Measurements from ENCODE around the gene RBM10. TPM values are rescaled to one million over a fixed set of nuclear protein-coding genes. Genes with fewer than 3 reads are reported as not detected.
A peak's percentile ranks its signal among the peaks of the same experiment; 100 is the strongest.

The RBM10 gene
- total and polyA plus RNA-seq, 2 of the 13 experiments (the other 11 are each of a cell fraction or from before 2014, with no cell fraction given) = 15.9 to 43.1 TPM

DNA sequence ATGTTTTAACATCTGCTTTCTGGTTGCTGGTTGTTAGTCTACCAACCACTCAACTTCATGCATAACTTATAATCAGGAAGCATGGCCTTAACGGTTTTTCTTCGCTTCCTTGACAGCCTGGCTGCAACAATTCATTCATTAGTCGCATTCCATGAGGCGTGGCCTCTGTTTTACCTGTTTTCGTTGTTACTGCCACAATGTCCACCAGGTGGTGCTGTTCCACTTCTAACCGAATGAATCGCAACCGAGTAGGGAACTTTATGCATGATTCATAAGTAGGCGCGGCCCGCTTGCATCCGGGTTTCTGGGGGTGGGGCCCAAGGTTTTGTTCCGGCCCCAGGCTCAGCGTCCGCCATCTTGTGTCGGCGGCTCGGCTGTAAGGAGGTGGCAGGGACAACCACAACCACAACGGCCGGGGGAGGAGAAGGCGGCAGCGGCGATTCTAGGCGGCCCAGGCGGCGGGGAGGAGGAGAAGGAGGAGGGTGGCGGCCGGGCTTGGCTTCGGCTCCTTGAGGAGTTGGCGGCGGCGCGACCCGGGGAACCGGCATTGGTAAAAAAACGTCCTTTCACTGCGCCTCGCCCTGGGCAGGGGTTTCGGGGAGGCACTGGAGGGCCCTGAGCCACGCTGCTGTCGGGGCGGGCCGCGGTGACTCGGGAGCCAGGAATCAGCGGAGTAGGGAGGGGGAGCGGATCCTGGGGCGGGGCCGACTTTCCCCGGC, 48.6 kb downstream of the RBM10 start, which contains the start of gene UBA1 (continued):
- TF ChIP-seq, protein P1, sequence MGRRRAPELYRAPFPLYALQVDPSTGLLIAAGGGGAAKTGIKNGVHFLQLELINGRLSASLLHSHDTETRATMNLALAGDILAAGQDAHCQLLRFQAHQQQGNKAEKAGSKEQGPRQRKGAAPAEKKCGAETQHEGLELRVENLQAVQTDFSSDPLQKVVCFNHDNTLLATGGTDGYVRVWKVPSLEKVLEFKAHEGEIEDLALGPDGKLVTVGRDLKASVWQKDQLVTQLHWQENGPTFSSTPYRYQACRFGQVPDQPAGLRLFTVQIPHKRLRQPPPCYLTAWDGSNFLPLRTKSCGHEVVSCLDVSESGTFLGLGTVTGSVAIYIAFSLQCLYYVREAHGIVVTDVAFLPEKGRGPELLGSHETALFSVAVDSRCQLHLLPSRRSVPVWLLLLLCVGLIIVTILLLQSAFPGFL (CRISPR knock-in tag; IDR thresholded peaks at IDR 0.05) = no peak
- TF ChIP-seq NR2F6 (IDR thresholded peaks at IDR 0.05) (no peak), NR2F6 (CRISPR knock-in tag; IDR thresholded peaks at IDR 0.05) (no peak), KLF16 (CRISPR knock-in tag; IDR thresholded peaks at IDR 0.05) (no peak), AGO1 (IDR thresholded peaks at IDR 0.05; ENCODE audit: low read depth, low read length, poor library complexity, severe bottlenecking) (no peak), MED1 (CRISPR knock-in tag; IDR thresholded peaks at IDR 0.05) (no peak), KAT2B (IDR thresholded peaks at IDR 0.05; ENCODE audit: borderline replicate concordance, low read depth, low read length) (no peak), YEATS2 (CRISPR knock-in tag; IDR thresholded peaks at IDR 0.05; ENCODE audit: borderline replicate concordance) (peak; percentile 61; the same call in 1 of the 2 replicates), BCLAF1 (IDR thresholded peaks at IDR 0.05) (no peak), GZF1 (CRISPR knock-in tag; IDR thresholded peaks at IDR 0.05) (no peak), SNAPC4 (CRISPR knock-in tag; IDR thresholded peaks at IDR 0.05) (no peak), MLLT10 (CRISPR knock-in tag; IDR thresholded peaks at IDR 0.05) (no peak), ZNF761 (CRISPR knock-in tag; conservative IDR thresholded peaks at IDR 0.05) (no peak)
- TF ChIP-seq, protein P2, sequence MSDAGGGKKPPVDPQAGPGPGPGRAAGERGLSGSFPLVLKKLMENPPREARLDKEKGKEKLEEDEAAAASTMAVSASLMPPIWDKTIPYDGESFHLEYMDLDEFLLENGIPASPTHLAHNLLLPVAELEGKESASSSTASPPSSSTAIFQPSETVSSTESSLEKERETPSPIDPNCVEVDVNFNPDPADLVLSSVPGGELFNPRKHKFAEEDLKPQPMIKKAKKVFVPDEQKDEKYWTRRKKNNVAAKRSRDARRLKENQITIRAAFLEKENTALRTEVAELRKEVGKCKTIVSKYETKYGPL (CRISPR knock-in tag; IDR thresholded peaks at IDR 0.05) = no peak

All from HepG2 (cell line).